ENCODE data around the gene OTULIN.

The OTULIN gene

DNA sequence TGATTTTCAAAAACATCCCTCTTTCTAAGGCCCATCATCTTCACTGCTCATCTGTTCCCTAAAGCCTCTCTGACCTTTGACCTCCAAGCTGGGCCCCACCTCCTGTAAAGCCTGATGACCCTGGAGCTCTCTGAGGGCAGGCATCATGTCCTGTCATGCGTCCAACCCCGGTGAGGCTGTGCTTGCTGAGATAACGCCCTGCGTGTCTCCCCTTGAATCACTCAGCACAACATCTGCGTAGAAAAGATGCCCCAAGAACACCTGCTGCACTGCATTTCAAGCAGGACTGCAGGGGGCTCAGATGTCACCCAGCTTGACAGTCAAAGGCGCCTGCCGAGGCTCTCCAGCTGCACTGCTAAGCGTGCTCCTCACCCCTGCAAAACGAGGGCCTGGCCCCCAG is 78.0 kb downstream of the OTULIN start:
- H3K4me3 ChIP-seq (ENCODE audit: low read depth, low read length) = no peak overlapping the region
- DNase-seq (ENCODE audit: low read depth) = no peak
- no peak for TF ChIP-seq CTCF (IDR thresholded peaks at IDR 0.05; ENCODE audit: low read depth, low read length, missing control alignments)

DNA sequence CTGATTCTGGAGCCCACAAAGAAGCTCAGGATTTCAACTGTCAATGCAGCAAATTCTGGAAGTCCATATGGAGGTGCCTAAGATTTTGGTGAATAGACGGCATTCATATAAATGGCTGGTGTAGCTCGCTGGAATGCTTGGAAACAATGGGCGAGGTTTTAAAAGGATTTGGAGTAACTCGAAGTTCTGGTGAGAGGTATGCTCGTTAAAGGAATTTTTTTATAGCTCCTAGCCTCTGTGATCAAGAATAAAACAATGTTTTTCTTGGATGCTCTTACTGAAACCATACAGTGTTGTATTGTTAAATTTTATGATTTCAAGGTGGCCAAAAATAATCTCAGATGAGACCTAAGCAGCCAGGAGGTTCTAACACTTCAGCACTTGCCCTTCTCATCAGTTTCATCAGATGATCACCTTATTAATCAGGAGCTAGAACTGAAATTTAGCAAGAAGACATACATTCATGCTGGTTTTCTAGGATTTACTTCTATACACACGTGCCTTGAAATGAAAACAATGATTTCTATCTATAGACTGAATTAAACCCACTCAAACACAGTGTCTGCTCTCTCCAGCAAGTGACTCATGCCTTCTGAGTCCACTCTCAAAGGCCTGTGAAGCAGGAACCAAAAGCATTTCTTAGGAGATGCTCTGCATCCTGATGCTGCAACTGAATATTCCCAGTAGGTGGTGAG is 79.2 kb downstream of the OTULIN start:
- TF ChIP-seq CTCF (IDR thresholded peaks at IDR 0.05; ENCODE audit: low read depth, low read length, missing control alignments) = no peak
- DNase-seq (ENCODE audit: low read depth) = no peak

DNA sequence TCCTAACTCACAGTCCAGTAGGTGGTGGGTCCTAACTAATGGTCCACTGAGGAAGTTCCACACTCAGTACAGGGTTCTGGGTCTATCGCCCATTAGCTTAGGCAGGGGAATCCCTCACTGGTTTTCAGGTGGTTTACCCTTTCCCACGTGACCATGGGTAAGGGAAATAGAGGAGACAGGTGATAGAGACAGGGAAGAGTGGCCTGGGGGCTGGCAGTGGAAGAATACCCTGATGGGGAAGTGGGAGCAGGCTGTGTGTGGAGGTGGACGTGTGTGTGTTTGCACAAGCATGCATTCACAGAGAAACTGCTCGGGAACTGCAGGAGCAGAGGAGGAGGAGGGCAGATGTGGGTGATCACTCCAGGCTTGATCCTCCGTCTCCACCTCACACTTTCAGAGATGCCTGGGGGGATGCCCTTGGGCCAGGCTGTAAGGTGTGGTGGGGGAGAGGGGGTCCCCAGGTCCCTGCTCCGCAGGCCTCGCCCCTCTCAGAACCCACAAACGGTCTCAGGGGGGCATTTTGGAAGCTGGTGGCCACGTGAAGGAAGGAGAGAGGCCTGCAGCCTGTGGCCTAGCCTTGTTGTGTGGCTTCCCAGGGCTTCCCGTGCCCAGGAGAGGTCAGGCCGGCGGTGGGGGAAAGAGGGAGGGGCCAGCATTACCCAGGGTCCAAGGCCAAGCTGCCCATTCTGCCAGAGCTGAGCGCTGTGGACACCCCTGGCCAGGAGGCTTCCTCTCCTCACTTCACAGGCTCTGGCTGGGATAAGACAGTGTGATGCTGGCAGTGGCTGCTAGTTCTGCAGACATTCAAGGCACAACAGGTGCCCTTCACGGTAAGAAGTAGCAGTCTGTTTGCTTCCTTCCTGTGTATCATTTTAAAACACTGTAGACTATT is 80.0 kb downstream of the OTULIN start:
- no peak overlapping the region; the same call in 1 of the 2 replicates for H3K4me3 ChIP-seq (ENCODE audit: low read depth, low read length)
- DNase-seq (ENCODE audit: low read depth) = no peak
- TF ChIP-seq CTCF (IDR thresholded peaks at IDR 0.05; ENCODE audit: low read depth, low read length, missing control alignments) = no peak

More for the DNA sequence above, 79.2 kb downstream of the OTULIN start:
- H3K4me3 ChIP-seq (ENCODE audit: low read depth, low read length) = no peak overlapping the region

- no peak for DNase-seq (ENCODE audit: low read depth)
- no peak overlapping the region for H3K4me3 ChIP-seq (ENCODE audit: low read depth, low read length)
- TF ChIP-seq CTCF (IDR thresholded peaks at IDR 0.05; ENCODE audit: low read depth, low read length, missing control alignments) = no peak
Observed at GRCh38 chr5:14745188-14745563, 80.7 kb downstream of the OTULIN start.

GRCh38 chr5:14745753-14746152 is 81.2 kb downstream of the OTULIN start:
- no peak for TF ChIP-seq CTCF (IDR thresholded peaks at IDR 0.05; ENCODE audit: low read depth, low read length, missing control alignments)
- DNase-seq (ENCODE audit: low read depth) = no peak
- H3K4me3 ChIP-seq (ENCODE audit: low read depth, low read length) = no peak overlapping the region

- H3K4me3 ChIP-seq (ENCODE audit: low read depth, low read length) = no peak overlapping the region
- no peak for DNase-seq (ENCODE audit: low read depth)
- no peak for TF ChIP-seq CTCF (IDR thresholded peaks at IDR 0.05; ENCODE audit: low read depth, low read length, missing control alignments)
Observed at GRCh38 chr5:14748180-14748900, 83.8 kb downstream of the OTULIN start.

Measured in GM12864 (cell line).